ENCODE measurements around the gene EHD1. TPM values are rescaled to one million over a fixed set of nuclear protein-coding genes. Genes with fewer than 3 reads are reported as not detected.
A peak's percentile ranks its signal among the peaks of the same experiment; 100 is the strongest.

EHD1 gene
- polyA plus RNA-seq, 3 donors = 30.3 to 212 (median 48.4) TPM

- H3K4me1 Mint-ChIP-seq = peaks cover 96% of the 10 kb centered on the region
- peak; percentile 80 to 92 (median 84) for DNase-seq
- peak overlapping the region; percentile 40 for H3K9ac ChIP-seq (ENCODE audit: insufficient read depth, low read length, poor library complexity, severe bottlenecking)
Measured at GRCh38 chr11:64861227-64861975, 17.0 kb downstream of the EHD1 start.

More at GRCh38 chr11:64861227-64861975, 17.0 kb downstream of the EHD1 start:
- H3K27me3 ChIP-seq (ENCODE audit: control insufficient read depth in 2 of 2, insufficient read depth in 2 of 2, low read length in 2 of 2) = no peaks in the 10 kb centered on the region
- no peak overlapping the region for H2AFZ ChIP-seq (ENCODE audit: insufficient read depth, low read depth, low read length, poor library complexity, severe bottlenecking)
- peak overlapping the region; percentile 16 to 76 for H3K4me3 Mint-ChIP-seq
- peaks cover 99 to 100% of the 10 kb centered on the region in 2 donors for H3K4me1 ChIP-seq (ENCODE audit: control insufficient read depth in 1 of 2, insufficient read depth in 2 of 2, low read length in 2 of 2)
- peaks cover 39 to 64% of the 10 kb centered on the region in 2 donors for H3K36me3 Mint-ChIP-seq
- H3K4me2 ChIP-seq (replicated peaks; ENCODE audit: extremely low read depth, low read length, poor library complexity, severe bottlenecking) = peak overlapping the region; percentile 79
- WGBS (ENCODE audit: insufficient coverage) = 65% methylated on average over 5 of the region's 6 CpGs
- peaks cover 0 to 4% of the 10 kb centered on the region in 2 donors for H3K36me3 ChIP-seq (replicated peaks in 1 of 2; ENCODE audit: control insufficient read depth in 1 of 2, insufficient read depth in 2 of 2, low read length in 2 of 2)
- intact Hi-C loops (cut with micrococcal nuclease) = no loop called here
- peaks cover 77% of the 10 kb centered on the region for H3K79me2 ChIP-seq (ENCODE audit: insufficient read depth, low read length)
- H3K27ac ChIP-seq (ENCODE audit: low read depth in 1 of 2, low read length in 2 of 2) = peak overlapping the region; percentile 70 to 85
- peak overlapping the region; percentile 87 to 94 (median 93) for H3K27ac Mint-ChIP-seq
- H3K27me3 Mint-ChIP-seq (ENCODE audit: low read depth in 3 of 3) = peaks cover 0 to 7% (median 0%) of the 10 kb centered on the region in 3 donors
- no peaks in the 10 kb centered on the region for H3K9me3 ChIP-seq (replicated peaks in 1 of 2; ENCODE audit: control insufficient read depth in 1 of 2, insufficient read depth in 1 of 2, low read length in 2 of 2)
- peaks cover 60% of the 10 kb centered on the region for H4K20me1 ChIP-seq (ENCODE audit: insufficient read depth, low read length)
- H3K9me3 Mint-ChIP-seq = peaks cover 0 to 2% (median 0%) of the 10 kb centered on the region in 7 donors
- TF ChIP-seq CTCF (IDR thresholded peaks at IDR 0.05) = no peak
- H3K4me3 ChIP-seq (replicated peaks in 1 of 3; ENCODE audit: low read depth in 2 of 3, low read length in 3 of 3) = peak overlapping the region in 1 of 3 experiments; percentile 68

All from CD14-positive monocyte (primary cell).